GM18498 (cell line): ENCODE measurements around the gene ELAC2.

Experiments used
- ATAC-seq: cut with Tn5 transposase; IDR thresholded peaks from one replicate; pipeline ENCODE4 v1.9.1; 2021; ENCODE audit warnings: mild to moderate bottlenecking, moderate library complexity; ENCODE audit not compliant: unreplicated experiment

Gene ELAC2

GRCh38 chr17:12958786-12959185, 59.0 kb downstream of the ELAC2 start:
- ATAC-seq = no peak

GRCh38 chr17:12955521-12955920, 62.3 kb downstream of the ELAC2 start:
- ATAC-seq = no peak

GRCh38 chr17:12953156-12953555, 64.7 kb downstream of the ELAC2 start:
- no peak for ATAC-seq

GRCh38 chr17:12952012-12952411, 65.8 kb downstream of the ELAC2 start:
- no peak for ATAC-seq

- no peak for ATAC-seq
Measured at GRCh38 chr17:12947047-12947446, 70.8 kb downstream of the ELAC2 start.
